Measurements from ENCODE around the gene NRCAM. TPM values are rescaled to one million over a fixed set of nuclear protein-coding genes. Genes with fewer than 3 reads are reported as not detected.
A peak's percentile ranks its signal among the peaks of the same experiment; 100 is the strongest.

NRCAM gene
- total and polyA plus RNA-seq, 2 donors (not counting 1 experiment from before 2014, with no cell fraction given) = 0.75 to 4.6 TPM

- Histone ChIP-seq H3K9me3 (ENCODE audit: control extremely low read depth in 1 of 3, control insufficient read depth in 2 of 3, insufficient read depth in 1 of 3, low read length in 2 of 3) (peaks cover 0 to 10% (median 1%) of the 10 kb centered on the region in 3 donors), H3K4me1 (ENCODE audit: control insufficient read depth in 2 of 2, insufficient read depth in 2 of 2, low read length in 2 of 2) (peaks cover 43 to 56% of the 10 kb centered on the region in 2 donors), H3K27ac (ENCODE audit: low read length in 2 of 2) (peak overlapping the region; percentile 57 to 73), H3K79me2 (ENCODE audit: control insufficient read depth, insufficient read depth, low read length) (no peaks in the 10 kb centered on the region), H3K9ac (ENCODE audit: low read length) (peak overlapping the region; percentile 52), H3K36me3 (replicated peaks in 1 of 2; ENCODE audit: control extremely low read depth in 1 of 2, control insufficient read depth in 1 of 2, extremely low read depth in 1 of 2, insufficient read depth in 2 of 2, low read length in 1 of 2) (no peaks in the 10 kb centered on the region), H4K20me1 (ENCODE audit: control insufficient read depth, insufficient read depth, low read length, poor library complexity, severe bottlenecking) (no peaks in the 10 kb centered on the region), H3K27me3 (replicated peaks in 1 of 4; ENCODE audit: control extremely low read depth in 1 of 4, control insufficient read depth in 3 of 4, insufficient read depth in 4 of 4, low read length in 3 of 4) (peaks cover 0 to 27% (median 11%) of the 10 kb centered on the region in 4 experiments), H3K4me3 (ENCODE audit: control extremely low read depth in 1 of 5, extremely low read depth in 1 of 5, insufficient read depth in 1 of 5, low read depth in 2 of 5, low read length in 4 of 5) (peak overlapping the region in 3 of 5 experiments; percentile 12 to 47 (median 27)), H3K4me2 (replicated peaks; ENCODE audit: low read depth, low read length, poor library complexity, severe bottlenecking) (peak overlapping the region; percentile 70), H2AFZ (ENCODE audit: insufficient read depth, low read depth, low read length, poor library complexity, severe bottlenecking) (no peak overlapping the region)
- intact Hi-C loops (cut with micrococcal nuclease) = loop anchor here (1.0 to 10.0 kb wide), 3 partner anchors 39 to 153 kb away; partner anchors contain the start of genes DNAJB9 and THAP5
- peaks cover 6% of the 10 kb centered on the region for H3K27me3 Mint-ChIP-seq
- H3K27ac Mint-ChIP-seq = peak overlapping the region; percentile 85
- peaks cover 54% of the 10 kb centered on the region for H3K4me1 Mint-ChIP-seq
- CTCF ChIA-PET = interaction anchor here (1.7 kb wide), 1 partner anchor 38 kb away, joined by 5 read pairs; no protein-coding TSS in a partner anchor
- POLR2A ChIA-PET = no interaction called here
- H3K4me3 Mint-ChIP-seq = peak overlapping the region; percentile 81
- 0% methylated on average over 3 of the region's 8 CpGs for WGBS (ENCODE audit: insufficient coverage)
- ATAC-seq (ENCODE audit: low read depth) (peak; percentile 73), DNase-seq (peak; percentile 77)
- TF ChIP-seq CTCF (IDR thresholded peaks at IDR 0.05) = no peak
- TF ChIP-seq EZH2 (IDR thresholded peaks at IDR 0.05; ENCODE audit: borderline replicate concordance, insufficient read depth, low read depth, low read length, poor library complexity, severe bottlenecking) = no peak
- H3K9me3 Mint-ChIP-seq (ENCODE audit: insufficient read depth) = peaks cover 10% of the 10 kb centered on the region
Observed at GRCh38 chr7:108415821-108416536, 40.3 kb downstream of the NRCAM start.

GRCh38 chr7:108415084-108415483, 41.2 kb downstream of the NRCAM start:
- Histone ChIP-seq H3K27me3 (replicated peaks in 1 of 4; ENCODE audit: control extremely low read depth in 1 of 4, control insufficient read depth in 3 of 4, insufficient read depth in 4 of 4, low read length in 3 of 4) (peaks cover 0 to 18% (median 3%) of the 10 kb centered on the region in 4 experiments), H3K79me2 (ENCODE audit: control insufficient read depth, insufficient read depth, low read length) (no peaks in the 10 kb centered on the region), H3K4me1 (ENCODE audit: control insufficient read depth in 2 of 2, insufficient read depth in 2 of 2, low read length in 2 of 2) (peaks cover 43 to 49% of the 10 kb centered on the region in 2 donors), H3K9me3 (ENCODE audit: control extremely low read depth in 1 of 3, control insufficient read depth in 2 of 3, insufficient read depth in 1 of 3, low read length in 2 of 3) (peaks cover 0 to 10% (median 1%) of the 10 kb centered on the region in 3 donors), H2AFZ (ENCODE audit: insufficient read depth, low read depth, low read length, poor library complexity, severe bottlenecking) (no peak overlapping the region), H3K4me3 (ENCODE audit: control extremely low read depth in 1 of 5, extremely low read depth in 1 of 5, insufficient read depth in 1 of 5, low read depth in 2 of 5, low read length in 4 of 5) (no peak overlapping the region), H3K4me2 (replicated peaks; ENCODE audit: low read depth, low read length, poor library complexity, severe bottlenecking) (peak overlapping the region; percentile 70), H3K36me3 (replicated peaks in 1 of 2; ENCODE audit: control extremely low read depth in 1 of 2, control insufficient read depth in 1 of 2, extremely low read depth in 1 of 2, insufficient read depth in 2 of 2, low read length in 1 of 2) (no peaks in the 10 kb centered on the region), H3K27ac (ENCODE audit: low read length in 2 of 2) (no peak overlapping the region), H3K9ac (ENCODE audit: low read length) (no peak overlapping the region), H4K20me1 (ENCODE audit: control insufficient read depth, insufficient read depth, low read length, poor library complexity, severe bottlenecking) (no peaks in the 10 kb centered on the region)
- POLR2A ChIA-PET = no interaction called here
- no peak for TF ChIP-seq CTCF (IDR thresholded peaks at IDR 0.05)
- no peak for TF ChIP-seq EZH2 (IDR thresholded peaks at IDR 0.05; ENCODE audit: borderline replicate concordance, insufficient read depth, low read depth, low read length, poor library complexity, severe bottlenecking)
- Mint-ChIP-seq H3K27ac (peak overlapping the region; percentile 83), H3K4me3 (peak overlapping the region; percentile 78), H3K27me3 (no peaks in the 10 kb centered on the region), H3K4me1 (peaks cover 45% of the 10 kb centered on the region), H3K9me3 (ENCODE audit: insufficient read depth) (peaks cover 10% of the 10 kb centered on the region)
- intact Hi-C loops (cut with micrococcal nuclease) = loop anchor here (10.0 kb wide), 1 partner anchor 90 kb away; no protein-coding TSS in a partner anchor
- CTCF ChIA-PET = interaction anchor here (1.7 kb wide), 1 partner anchor 39 kb away, joined by 5 read pairs; no protein-coding TSS in a partner anchor
- DNase-seq = peak; percentile 35
- no CpG with 5 or more reads among the region's 4 CpGs for WGBS (ENCODE audit: insufficient coverage)
- no peak for ATAC-seq (ENCODE audit: low read depth)

Data from B cell (primary cell).